ENCODE results near the gene DNAJC5G.

DNA sequence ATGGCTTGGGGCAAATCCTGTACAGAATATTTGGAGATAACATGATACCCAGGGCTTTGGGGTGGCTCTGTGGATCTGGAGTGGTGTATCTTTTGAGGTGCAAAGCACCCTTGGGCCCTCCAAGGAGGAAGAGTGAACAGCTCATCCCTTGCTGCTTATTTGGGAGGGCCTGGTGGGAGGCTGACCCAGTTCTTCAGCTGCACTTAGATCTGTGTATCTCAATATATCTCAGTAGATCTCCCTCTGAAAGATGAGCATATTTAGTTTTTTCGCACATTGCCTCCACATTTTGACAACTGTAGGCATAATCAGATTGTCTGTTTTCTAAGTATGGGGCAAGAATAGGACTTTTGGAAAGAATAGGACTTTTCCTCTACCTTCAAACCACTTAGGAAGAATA lies 9.8 kb downstream of the DNAJC5G start:
- TF ChIP-seq CTCF (IDR thresholded peaks at IDR 0.05) (no peak), POLR2A (IDR thresholded peaks at IDR 0.05) (no peak), POLR2AphosphoS5 (IDR thresholded peaks at IDR 0.05; ENCODE audit: insufficient read depth in 1 of 2, low read depth in 1 of 2) (no peak)

Measured in vagina (tissue), 2 donors.